ENCODE measurements around the gene UROD. TPM values are rescaled to one million over a fixed set of nuclear protein-coding genes. Genes with fewer than 3 reads are reported as not detected.
A peak's percentile ranks its signal among the peaks of the same experiment; 100 is the strongest.

The UROD gene
- total RNA-seq, 2 experiments from 2014 or later, result 123 to 134 TPM

GRCh38 chr1:45016767-45017166 is 4.7 kb downstream of the UROD start:
- ATAC-seq (no peak), DNase-seq (no peak)
- H3K27ac Mint-ChIP-seq, result no peak overlapping the region
- peaks cover 6% of the 10 kb centered on the region for H3K36me3 Mint-ChIP-seq (ENCODE audit: low read depth)
- intact Hi-C loops (cut with DNase I, micrococcal nuclease), result no loop called here
- no peaks in the 10 kb centered on the region for H3K27me3 Mint-ChIP-seq
- CTCF ChIA-PET, result interaction anchor here (0.6 to 12.6 kb wide), 4 partner anchors 93 to 424 kb away, joined by 3 to 255 read pairs (median 3); no protein-coding TSS in a partner anchor
- H3K4me3 Mint-ChIP-seq, result no peak overlapping the region
- POLR2A ChIA-PET, result interaction anchor here (0.7 to 1.3 kb wide), 2 partner anchors 323 to 473 kb away, joined by 3 read pairs; partner anchors contain the start of genes MUTYH and TOE1
- H3K9me3 Mint-ChIP-seq (ENCODE audit: low read depth), result no peaks in the 10 kb centered on the region
- peaks cover 19% of the 10 kb centered on the region for H3K4me1 Mint-ChIP-seq

GRCh38 chr1:45018599-45019230 is 6.7 kb downstream of the UROD start:
- H3K27ac Mint-ChIP-seq, result no peak overlapping the region
- peaks cover 13% of the 10 kb centered on the region for H3K4me1 Mint-ChIP-seq
- H3K9me3 Mint-ChIP-seq (ENCODE audit: low read depth), result no peaks in the 10 kb centered on the region
- peak; percentile 81 for DNase-seq
- CTCF ChIA-PET, result interaction anchor here (0.6 to 12.6 kb wide), 22 partner anchors 9 to 1293 kb away, joined by 3 to 255 read pairs (median 4); partner anchors contain the start of gene TOE1
- POLR2A ChIA-PET, result no interaction called here
- ATAC-seq, result peak; percentile 95
- no peak overlapping the region for H3K4me3 Mint-ChIP-seq
- H3K27me3 Mint-ChIP-seq, result no peaks in the 10 kb centered on the region
- peaks cover 6% of the 10 kb centered on the region for H3K36me3 Mint-ChIP-seq (ENCODE audit: low read depth)
- intact Hi-C loops (cut with DNase I, micrococcal nuclease), result loop anchor here (1.0 kb wide), 2 partner anchors 212 to 282 kb away; no protein-coding TSS in a partner anchor

GRCh38 chr1:45023663-45024062 is 11.6 kb downstream of the UROD start:
- ATAC-seq (no peak), DNase-seq (no peak)
- H3K27ac Mint-ChIP-seq, result no peak overlapping the region
- H3K36me3 Mint-ChIP-seq (ENCODE audit: low read depth), result no peaks in the 10 kb centered on the region
- H3K9me3 Mint-ChIP-seq (ENCODE audit: low read depth), result no peaks in the 10 kb centered on the region
- CTCF ChIA-PET, result no interaction called here
- H3K4me3 Mint-ChIP-seq, result no peak overlapping the region
- H3K4me1 Mint-ChIP-seq, result peaks cover 13% of the 10 kb centered on the region
- POLR2A ChIA-PET, result no interaction called here
- intact Hi-C loops (cut with DNase I, micrococcal nuclease), result no loop called here
- no peaks in the 10 kb centered on the region for H3K27me3 Mint-ChIP-seq

GRCh38 chr1:45026446-45026845 is 14.4 kb downstream of the UROD start:
- Mint-ChIP-seq H3K27ac (no peak overlapping the region), H3K4me1 (peaks cover 13% of the 10 kb centered on the region), H3K36me3 (ENCODE audit: low read depth) (no peaks in the 10 kb centered on the region), H3K4me3 (no peak overlapping the region), H3K27me3 (no peaks in the 10 kb centered on the region), H3K9me3 (ENCODE audit: low read depth) (no peaks in the 10 kb centered on the region)
- ChIA-PET POLR2A (no interaction called here), CTCF (no interaction called here)
- ATAC-seq (peak; percentile 55), DNase-seq (no peak)
- intact Hi-C loops (cut with DNase I, micrococcal nuclease), result no loop called here

GRCh38 chr1:45032837-45033236 is 20.8 kb downstream of the UROD start:
- Mint-ChIP-seq H3K36me3 (ENCODE audit: low read depth) (no peaks in the 10 kb centered on the region), H3K4me1 (peaks cover 7% of the 10 kb centered on the region), H3K9me3 (ENCODE audit: low read depth) (no peaks in the 10 kb centered on the region), H3K27me3 (no peaks in the 10 kb centered on the region), H3K4me3 (no peak overlapping the region), H3K27ac (no peak overlapping the region)
- CTCF ChIA-PET, result interaction anchor here (0.6 to 2.0 kb wide), 3 partner anchors 19 to 163 kb away, joined by 3 to 8 read pairs (median 5); partner anchors contain the start of gene UROD
- ATAC-seq, result no peak
- POLR2A ChIA-PET, result interaction anchor here (0.6 kb wide), 1 partner anchor 72 kb away, joined by 3 read pairs; no protein-coding TSS in a partner anchor
- DNase-seq, result no peak
- intact Hi-C loops (cut with DNase I, micrococcal nuclease), result no loop called here

- CTCF ChIA-PET, result interaction anchor here (1.0 to 2.1 kb wide), 3 partner anchors 15 to 21 kb away, joined by 3 to 9 read pairs (median 8); partner anchors contain the start of gene UROD
- DNase-seq (no peak), ATAC-seq (no peak)
- intact Hi-C loops (cut with DNase I, micrococcal nuclease), result no loop called here
- H3K27ac Mint-ChIP-seq, result no peak overlapping the region
- peaks cover 7% of the 10 kb centered on the region for H3K4me1 Mint-ChIP-seq
- H3K27me3 Mint-ChIP-seq, result no peaks in the 10 kb centered on the region
- no peaks in the 10 kb centered on the region for H3K9me3 Mint-ChIP-seq (ENCODE audit: low read depth)
- no peaks in the 10 kb centered on the region for H3K36me3 Mint-ChIP-seq (ENCODE audit: low read depth)
- POLR2A ChIA-PET, result interaction anchor here (0.6 kb wide), 1 partner anchor 73 kb away, joined by 3 read pairs; no protein-coding TSS in a partner anchor
- H3K4me3 Mint-ChIP-seq, result no peak overlapping the region
Measured at GRCh38 chr1:45033356-45033755, 21.3 kb downstream of the UROD start.

- CTCF ChIA-PET, result interaction anchor here (0.7 to 1.0 kb wide), 3 partner anchors 17 to 44 kb away, joined by 3 to 4 read pairs (median 3); no protein-coding TSS in a partner anchor
- POLR2A ChIA-PET, result no interaction called here
- no peak for ATAC-seq
- Mint-ChIP-seq H3K27ac (no peak overlapping the region), H3K4me1 (peaks cover 7% of the 10 kb centered on the region), H3K27me3 (no peaks in the 10 kb centered on the region), H3K36me3 (ENCODE audit: low read depth) (no peaks in the 10 kb centered on the region), H3K4me3 (no peak overlapping the region), H3K9me3 (ENCODE audit: low read depth) (no peaks in the 10 kb centered on the region)
- DNase-seq, result no peak
- intact Hi-C loops (cut with DNase I, micrococcal nuclease), result no loop called here
Measured at GRCh38 chr1:45035631-45036301, 23.7 kb downstream of the UROD start.

GRCh38 chr1:45037456-45037855 is 25.4 kb downstream of the UROD start:
- DNase-seq (peak; percentile 26), ATAC-seq (peak; percentile 92)
- Mint-ChIP-seq H3K27ac (no peak overlapping the region), H3K4me1 (peaks cover 7% of the 10 kb centered on the region), H3K27me3 (no peaks in the 10 kb centered on the region), H3K4me3 (no peak overlapping the region), H3K9me3 (ENCODE audit: low read depth) (no peaks in the 10 kb centered on the region), H3K36me3 (ENCODE audit: low read depth) (no peaks in the 10 kb centered on the region)
- POLR2A ChIA-PET, result no interaction called here
- CTCF ChIA-PET, result no interaction called here
- intact Hi-C loops (cut with DNase I, micrococcal nuclease), result no loop called here

GRCh38 chr1:45038240-45038639 is 26.2 kb downstream of the UROD start:
- ChIA-PET CTCF (no interaction called here), POLR2A (no interaction called here)
- H3K4me3 Mint-ChIP-seq, result no peak overlapping the region
- H3K4me1 Mint-ChIP-seq, result peaks cover 7% of the 10 kb centered on the region
- no peaks in the 10 kb centered on the region for H3K27me3 Mint-ChIP-seq
- ATAC-seq (no peak), DNase-seq (no peak)
- H3K9me3 Mint-ChIP-seq (ENCODE audit: low read depth), result no peaks in the 10 kb centered on the region
- no peaks in the 10 kb centered on the region for H3K36me3 Mint-ChIP-seq (ENCODE audit: low read depth)
- intact Hi-C loops (cut with DNase I, micrococcal nuclease), result no loop called here
- no peak overlapping the region for H3K27ac Mint-ChIP-seq

GRCh38 chr1:45038661-45039364 is 26.8 kb downstream of the UROD start:
- CTCF ChIA-PET, result no interaction called here
- no peaks in the 10 kb centered on the region for H3K36me3 Mint-ChIP-seq (ENCODE audit: low read depth)
- peaks cover 7% of the 10 kb centered on the region for H3K4me1 Mint-ChIP-seq
- no peaks in the 10 kb centered on the region for H3K9me3 Mint-ChIP-seq (ENCODE audit: low read depth)
- POLR2A ChIA-PET, result no interaction called here
- no peaks in the 10 kb centered on the region for H3K27me3 Mint-ChIP-seq
- no peak for DNase-seq
- intact Hi-C loops (cut with DNase I, micrococcal nuclease), result no loop called here
- H3K4me3 Mint-ChIP-seq, result no peak overlapping the region
- H3K27ac Mint-ChIP-seq, result no peak overlapping the region
- ATAC-seq, result no peak

- Mint-ChIP-seq H3K27me3 (no peaks in the 10 kb centered on the region), H3K27ac (no peak overlapping the region), H3K4me1 (peaks cover 7% of the 10 kb centered on the region), H3K36me3 (ENCODE audit: low read depth) (no peaks in the 10 kb centered on the region), H3K4me3 (no peak overlapping the region), H3K9me3 (ENCODE audit: low read depth) (no peaks in the 10 kb centered on the region)
- CTCF ChIA-PET, result no interaction called here
- POLR2A ChIA-PET, result no interaction called here
- intact Hi-C loops (cut with DNase I, micrococcal nuclease), result no loop called here
- DNase-seq (no peak), ATAC-seq (no peak)
Measured at GRCh38 chr1:45040297-45040696, 28.2 kb downstream of the UROD start.

All from activated CD4-positive, alpha-beta T cell treated with anti-CD3 and anti-CD28 coated beads for 36 hours (primary cell).